IMR-90 (cell line): Measurements from ENCODE around the gene IMP3. TPM values are rescaled to one million over a fixed set of nuclear protein-coding genes. Genes with fewer than 3 reads are reported as not detected.

Experiments used
- ATAC-seq: fragments of 200-7000 bp; cut with Tn5 transposase; 2 replicates; pipeline ENCODE4 v1.9.1; 2020; ENCODE audit warnings: low read depth, mild to moderate bottlenecking, moderate library complexity
- BruUV-seq: library from RNA; stranded (reverse); fragments of 400-500 nt; replicated peaks from 2 replicates; lab custom pipeline; 2021; lab: Mats Ljungman, UMichigan
- CTCF ChIA-PET: fragments of 300-600 bp; formaldehyde crosslinking; extraction: SDS; loops from one replicate; lab custom pipeline; 2021; ENCODE audit warnings: antibody characterized with exemption; lab: Yijun Ruan, JAX
- POLR2A ChIA-PET: fragments of 300-600 bp; sonication (Branson Sonifier 250); formaldehyde crosslinking; loops from one replicate; lab custom pipeline; 2022; ENCODE audit warnings: antibody characterized with exemption; ENCODE audit not compliant: unreplicated experiment; lab: Charles Lee
- DNase-seq: peaks from one replicate; pipeline ENCODE4 v3.0.0; 2013
- H2AFZ ChIP-seq: replicated peaks from 2 replicates; pipeline ENCODE3; 2013; ENCODE audit warnings: low read length, mild to moderate bottlenecking; ENCODE audit not compliant: poor library complexity
- H2AK5ac ChIP-seq: 2 replicates; pipeline ENCODE4 v1.6.1; 2013; ENCODE audit warnings: low read depth, low read length, inconsistent platforms
- H2AK9ac ChIP-seq: replicated peaks from 2 replicates; pipeline ENCODE3; 2013; ENCODE audit warnings: mild to moderate bottlenecking, low read depth, low read length, moderate library complexity; ENCODE audit not compliant: poor library complexity
- H2BK120ac ChIP-seq: 2 replicates; pipeline ENCODE4 v1.6.1; 2013; ENCODE audit warnings: low read depth, low read length, inconsistent platforms
- H2BK15ac ChIP-seq: 3 replicates; pipeline ENCODE4 v1.6.1; 2013; ENCODE audit warnings: low read depth, low read length, inconsistent platforms
- H2BK20ac ChIP-seq: 2 replicates; pipeline ENCODE4 v1.6.1; 2013; ENCODE audit warnings: low read depth, mild to moderate bottlenecking, inconsistent platforms, low read length, moderate library complexity
- H2BK5ac ChIP-seq: 2 replicates; pipeline ENCODE4 v1.6.1; 2013; ENCODE audit warnings: mild to moderate bottlenecking, low read depth, low read length, inconsistent platforms; ENCODE audit not compliant: poor library complexity, severe bottlenecking
- H3K14ac ChIP-seq: replicated peaks from 2 replicates; pipeline ENCODE4 v1.6.1; 2013; ENCODE audit warnings: low read depth, low read length, inconsistent platforms
- H3K18ac ChIP-seq: 2 replicates; pipeline ENCODE4 v1.6.1; 2013; ENCODE audit warnings: low read depth, low read length, control low read depth
- H3K23ac ChIP-seq: 2 replicates; pipeline ENCODE4 v1.6.1; 2013; ENCODE audit warnings: low read depth, low read length, inconsistent platforms
- H3K27ac ChIP-seq: 2 replicates; pipeline ENCODE4 v1.5.1; 2013; ENCODE audit warnings: mild to moderate bottlenecking, control low read depth, low read length; ENCODE audit not compliant: insufficient read depth
- H3K27me3 ChIP-seq: 2 replicates; pipeline ENCODE4 v1.6.1; 2013; ENCODE audit warnings: low read length; ENCODE audit not compliant: control insufficient read depth, insufficient read depth
- H3K36me3 ChIP-seq: 2 replicates; pipeline ENCODE4 v1.6.1; 2013; ENCODE audit warnings: low read length, mixed read lengths; ENCODE audit not compliant: control insufficient read depth, insufficient read depth
- H3K4ac ChIP-seq: 2 replicates; pipeline ENCODE4 v1.6.1; 2013; ENCODE audit warnings: low read depth, low read length, inconsistent platforms
- H3K4me1 ChIP-seq: 2 replicates; pipeline ENCODE4 v1.6.1; 2013; ENCODE audit warnings: low read length, mixed read lengths; ENCODE audit not compliant: control insufficient read depth, insufficient read depth
- H3K4me2 ChIP-seq: 2 replicates; pipeline ENCODE4 v1.6.1; 2013; ENCODE audit warnings: low read depth, mild to moderate bottlenecking, control low read depth, low read length, moderate library complexity
- H3K4me3 ChIP-seq: 2 replicates; pipeline ENCODE4 v1.5.1; 2013; ENCODE audit warnings: low read depth, mild to moderate bottlenecking, control low read depth, low read length, moderate library complexity; ENCODE audit not compliant: insufficient read depth
- H3K56ac ChIP-seq: 2 replicates; pipeline ENCODE4 v1.6.1; 2013; ENCODE audit warnings: low read length, inconsistent platforms; ENCODE audit not compliant: insufficient read depth; ENCODE audit errors: extremely low read depth
- H3K79me1 ChIP-seq, 2 experiments: 2 replicates each; pipeline ENCODE4 v1.6.1; 2013; ENCODE audit warnings: low read length in 2 of 2, inconsistent platforms in 1 of 2, low read depth in 1 of 2
- H3K9ac ChIP-seq: 2 replicates; pipeline ENCODE4 v1.6.1; 2013; ENCODE audit warnings: low read depth, low read length, control low read depth
- H3K9me1 ChIP-seq: 2 replicates; pipeline ENCODE4 v1.6.1; 2013; ENCODE audit warnings: low read length, inconsistent platforms; ENCODE audit not compliant: insufficient read depth
- H3K9me3 ChIP-seq: 2 replicates; pipeline ENCODE4 v1.6.1; 2013; ENCODE audit warnings: low read length; ENCODE audit not compliant: control insufficient read depth, insufficient read depth
- H4K20me1 ChIP-seq: 2 replicates; pipeline ENCODE4 v1.6.1; 2013; ENCODE audit warnings: low read length, inconsistent platforms; ENCODE audit not compliant: insufficient read depth
- H4K5ac ChIP-seq: 2 replicates; pipeline ENCODE4 v1.6.1; 2013; ENCODE audit warnings: mild to moderate bottlenecking, low read depth, low read length, control low read depth
- H4K8ac ChIP-seq, 2 experiments: 2 replicates each; pipeline ENCODE4 v1.6.1; 2013; ENCODE audit warnings: low read depth in 2 of 2, low read length in 2 of 2, control low read depth in 1 of 2, inconsistent platforms in 1 of 2
- H4K91ac ChIP-seq: 2 replicates; pipeline ENCODE4 v1.6.1; 2013; ENCODE audit warnings: low read depth, low read length, inconsistent platforms; ENCODE audit not compliant: insufficient read depth
- BHLHE40 ChIP-seq: fragments of 150-350 bp; IDR thresholded peaks from 2 replicates; pipeline ENCODE4 v1.6.1; 2016; ENCODE audit warnings: mild to moderate bottlenecking, low read depth, low read length
- CEBPB ChIP-seq: IDR thresholded peaks from 2 replicates; pipeline ENCODE4 v1.6.1; 2012; ENCODE audit warnings: low read depth, low read length, improper control_type of control experiment
- CHD1 ChIP-seq: IDR thresholded peaks from 2 replicates; pipeline ENCODE4 v1.6.1; 2012; ENCODE audit warnings: low read depth, low read length, improper control_type of control experiment
- ELK1 ChIP-seq: fragments of 150-350 bp; IDR thresholded peaks from 2 replicates; pipeline ENCODE4 v1.6.1; 2016; ENCODE audit warnings: low read depth, mild to moderate bottlenecking, low read length, moderate library complexity, borderline replicate concordance
- FOS ChIP-seq: fragments of 150-350 bp; IDR thresholded peaks from 2 replicates; pipeline ENCODE4 v1.6.1; 2016; ENCODE audit warnings: low read depth, low read length
- MAFK ChIP-seq: IDR thresholded peaks from 2 replicates; pipeline ENCODE4 v1.6.1; 2012; ENCODE audit warnings: low read depth, low read length, improper control_type of control experiment
- MAZ ChIP-seq: IDR thresholded peaks from 2 replicates; pipeline ENCODE4 v1.6.1; 2012; ENCODE audit warnings: low read depth, mild to moderate bottlenecking, low read length, improper control_type of control experiment, moderate library complexity, borderline replicate concordance
- MXI1 ChIP-seq: IDR thresholded peaks from 2 replicates; pipeline ENCODE4 v1.6.1; 2012; ENCODE audit warnings: low read depth, mild to moderate bottlenecking, low read length, moderate library complexity, borderline replicate concordance
- NFE2L2 ChIP-seq: fragments of 150-350 bp; IDR thresholded peaks from 2 replicates; pipeline ENCODE4 v1.6.1; 2016; ENCODE audit warnings: low read depth, mild to moderate bottlenecking, low read length
- POLR2A ChIP-seq: IDR thresholded peaks from 2 replicates; pipeline ENCODE4 v1.6.1; 2012; ENCODE audit warnings: mild to moderate bottlenecking, low read depth, low read length
- RAD21 ChIP-seq: IDR thresholded peaks from 2 replicates; pipeline ENCODE4 v1.6.1; 2012; ENCODE audit warnings: low read length, improper control_type of control experiment
- RCOR1 ChIP-seq: IDR thresholded peaks from 2 replicates; pipeline ENCODE4 v1.6.1; 2012; ENCODE audit warnings: mild to moderate bottlenecking, low read length, improper control_type of control experiment; ENCODE audit not compliant: insufficient replicate concordance
- RFX5 ChIP-seq: IDR thresholded peaks from 2 replicates; pipeline ENCODE4 v1.8.0; 2012; ENCODE audit warnings: low read depth, mild to moderate bottlenecking, low read length, moderate library complexity
- USF2 ChIP-seq: fragments of 150-350 bp; IDR thresholded peaks from 2 replicates; pipeline ENCODE4 v1.6.1; 2017; ENCODE audit warnings: mild to moderate bottlenecking, antibody characterized with exemption, low read length, low read depth
- WGBS, 2 experiments: methylation state at CpG; one replicate each; pipeline versions ENCODE4 v1.1.5 to v1.1.7; 2013; ENCODE audit warnings: missing lambda C conversion rate in 2 of 2; ENCODE audit not compliant: insufficient read length in 1 of 2; ENCODE audit errors: extremely low coverage in 2 of 2; 5-methylcytosine and 5-hydroxymethylcytosine counted together
- dilution Hi-C: fragments of 300-500 bp; cut with HindIII; formaldehyde crosslinking; loops from one replicate; pipeline ENCODE4 v1.14.3; 2018; ENCODE audit warnings: low sequenced_read_pairs; ENCODE audit not compliant: unreplicated experiment
- in situ Hi-C: fragments of 300-500 bp; cut with MboI; formaldehyde crosslinking; loops from 3 replicates; pipeline ENCODE4 v1.14.3; 2019; ENCODE audit warnings: low sequenced_read_pairs, inconsistent platforms, mixed read lengths
- intact Hi-C: fragments of 100-400 bp; cut with micrococcal nuclease; formaldehyde crosslinking; loops from 2 replicates; pipeline ENCODE4 v1.10.0; 2022
- polyA plus RNA-seq, 3 experiments: library from polyadenylated mRNA; depleted of rRNA; stranded (reverse); fragments of >200 nt; gene quantifications; 2 replicates each; pipeline ENCODE4 v1.2.3, GENCODE V29; 2012; ENCODE audit warnings: low replicate concordance in 1 of 3
- total RNA-seq: library from RNA; depleted of rRNA; stranded (reverse); fragments of >200 nt; gene quantifications from 2 replicates; pipeline ENCODE4 v1.2.3, GENCODE V29; 2012

Gene IMP3
- total and polyA plus RNA-seq, 2 of the 4 experiments (the other 2 are of a cell fraction): 42.1 to 59.3 TPM

GRCh38 chr15:75666823-75667501 lies 26.9 kb upstream of the IMP3 start:
- dilution Hi-C loops: no loop called here
- WGBS, 2 experiments: 60% methylated on average over 9 of the region's 15 CpGs; no CpG with 5 or more reads in 1 of the 2 experiments

More at GRCh38 chr15:75666823-75667501, 26.9 kb upstream of the IMP3 start:
- Histone ChIP-seq H3K27me3 (no peaks in the 10 kb centered on the region), H3K27ac (peak overlapping the region; percentile 87), H4K8ac (peak overlapping the region; percentile 55 to 91), H3K4ac (peak overlapping the region; percentile 97), H2AFZ (peak overlapping the region; percentile 80), H2BK20ac (peak overlapping the region; percentile 94), H4K91ac (peak overlapping the region; percentile 97), H3K9me3 (no peaks in the 10 kb centered on the region), H3K9me1 (peaks cover 43% of the 10 kb centered on the region), H4K5ac (peak overlapping the region; percentile 57), H3K79me1 (peaks cover 21 to 88% of the 10 kb centered on the region in 2 experiments; a peak in 3 of 4 replicates), H3K4me3 (no peak overlapping the region), H2BK15ac (peak overlapping the region; percentile 100; the same call in 2 of the 3 replicates), H2AK5ac (peak overlapping the region; percentile 100), H3K4me2 (no peak overlapping the region; the same call in 1 of the 2 replicates), H3K18ac (peak overlapping the region; percentile 43), H3K56ac (peak overlapping the region; percentile 93), H3K23ac (peak overlapping the region; percentile 97), H3K36me3 (peaks cover 3% of the 10 kb centered on the region; the same call in 1 of the 2 replicates), H2BK5ac (peak overlapping the region; percentile 97), H4K20me1 (no peaks in the 10 kb centered on the region), H2BK120ac (peak overlapping the region; percentile 96), H3K14ac (peak overlapping the region; percentile 97), H2AK9ac (peak overlapping the region; percentile 98), H3K4me1 (peaks cover 34% of the 10 kb centered on the region), H3K9ac (peak overlapping the region; percentile 6; the same call in 1 of the 2 replicates)
- in situ Hi-C loops: loop anchor here (10.0 kb wide), 1 partner anchor 58 kb away; a partner anchor contains a TSS
- TF ChIP-seq RAD21 (no peak), FOS (peak; percentile 95), MXI1 (peak; percentile 95), MAZ (peak; percentile 87; the same call in 1 of the 2 replicates), RFX5 (no peak), BHLHE40 (peak; percentile 95), CEBPB (peak; percentile 81), POLR2A (no peak), ELK1 (no peak), USF2 (peak; percentile 70; the same call in 1 of the 2 replicates), CHD1 (no peak), NFE2L2 (peak; percentile 68; the same call in 1 of the 2 replicates), RCOR1 (peak; percentile 57), MAFK (no peak; the same call in 1 of the 2 replicates)
- no TSS peak for BruUV-seq
- intact Hi-C loops: no loop called here
- ChIA-PET CTCF (no interaction called here), POLR2A (no interaction called here)
- ATAC-seq (peak; percentile 87), DNase-seq (peak; percentile 100)
